ENCODE data around the gene SERPING1. TPM values are rescaled to one million over a fixed set of nuclear protein-coding genes. Genes with fewer than 3 reads are reported as not detected.

SERPING1 gene
- total and polyA plus RNA-seq, 2 experiments from 2014 or later, result 147 to 319 TPM

DNA sequence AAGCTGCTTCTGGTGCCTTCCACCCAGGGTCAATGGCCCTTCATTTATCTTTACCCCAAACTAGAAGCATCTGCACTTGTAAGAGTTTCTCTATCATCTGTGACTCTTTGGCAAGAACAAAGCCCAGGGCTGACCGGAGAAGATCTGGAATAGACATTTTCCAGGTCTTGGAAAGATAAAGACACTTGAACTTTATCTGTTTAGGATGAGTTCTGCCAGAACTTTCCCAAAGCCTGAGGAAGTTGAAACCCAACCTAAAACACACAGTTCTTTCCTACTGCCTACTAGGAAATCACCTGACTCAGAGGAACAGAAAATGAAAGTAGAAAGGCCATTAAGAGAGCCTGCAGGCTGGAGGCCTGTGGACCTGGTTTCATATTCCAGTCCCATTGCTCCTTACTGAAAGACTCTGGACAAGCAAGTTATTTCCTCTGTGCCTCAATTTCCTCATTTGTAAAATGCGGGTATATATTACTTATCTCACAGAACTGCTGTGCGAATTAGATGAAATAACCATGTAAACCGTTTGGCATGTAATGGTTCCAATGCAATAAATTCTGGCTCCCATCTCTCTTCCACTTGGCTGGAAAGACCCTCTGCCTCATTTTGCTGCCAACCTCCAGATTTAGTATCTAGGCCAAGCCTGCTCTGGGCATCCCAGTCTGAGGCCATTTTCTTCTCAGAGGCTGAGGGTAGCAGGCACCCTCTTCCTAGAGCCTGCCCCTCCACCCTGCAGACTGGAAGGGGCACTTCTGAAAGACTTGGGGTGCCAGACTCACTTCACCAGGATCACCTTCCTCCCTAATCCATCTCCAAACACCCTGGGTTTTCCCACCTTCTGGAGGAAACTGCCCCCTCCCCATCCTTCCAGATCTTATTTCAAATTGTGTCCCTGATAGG is 31.2 kb upstream of the SERPING1 start:
- 32% methylated on average over 4 of the region's 4 CpGs for WGBS, 2 experiments (ENCODE audit: low coverage in 1 of 2, low lambda C conversion rate in 2 of 2, missing lambda C conversion rate in 2 of 2)
- Histone ChIP-seq H3K36me3 (ENCODE audit: low read depth) (no peaks in the 10 kb centered on the region), H3K79me2 (ENCODE audit: insufficient read depth) (peaks cover 56% of the 10 kb centered on the region), H3F3A (ENCODE audit: insufficient read depth) (0 out of 2 replicates have a peak, but pooled peaks cover 10% of the 10 kb centered on the region), H3K4me3 (peak overlapping the region; percentile 99), H3K27ac (peak overlapping the region; percentile 65), H3K4me2 (ENCODE audit: unreplicated experiment) (peak overlapping the region; percentile 99), H3K9me3 (ENCODE audit: low read depth) (no peaks in the 10 kb centered on the region), H3K9ac (peak overlapping the region; percentile 86), H4K20me1 (ENCODE audit: insufficient read depth) (no peaks in the 10 kb centered on the region), H3K27me3 (replicated peaks; ENCODE audit: insufficient read depth) (no peaks in the 10 kb centered on the region), H2AFZ (peak overlapping the region; percentile 85), H3K9me2 (ENCODE audit: insufficient read depth) (no peaks in the 10 kb centered on the region), H3K4me1 (ENCODE audit: insufficient read depth) (peaks cover 24% of the 10 kb centered on the region)
- in situ Hi-C loops (cut with MboI), result loop anchor here (5.0 kb wide), 1 partner anchor 76 kb away; no protein-coding TSS in a partner anchor
- TF ChIP-seq EZH2 (IDR thresholded peaks at IDR 0.05; ENCODE audit: insufficient read depth, poor library complexity, severe bottlenecking) (no peak), EZH2phosphoT487 (IDR thresholded peaks at IDR 0.05; ENCODE audit: insufficient read depth, low read depth) (no peak)
- DNase-seq, result peak; percentile 73

DNA sequence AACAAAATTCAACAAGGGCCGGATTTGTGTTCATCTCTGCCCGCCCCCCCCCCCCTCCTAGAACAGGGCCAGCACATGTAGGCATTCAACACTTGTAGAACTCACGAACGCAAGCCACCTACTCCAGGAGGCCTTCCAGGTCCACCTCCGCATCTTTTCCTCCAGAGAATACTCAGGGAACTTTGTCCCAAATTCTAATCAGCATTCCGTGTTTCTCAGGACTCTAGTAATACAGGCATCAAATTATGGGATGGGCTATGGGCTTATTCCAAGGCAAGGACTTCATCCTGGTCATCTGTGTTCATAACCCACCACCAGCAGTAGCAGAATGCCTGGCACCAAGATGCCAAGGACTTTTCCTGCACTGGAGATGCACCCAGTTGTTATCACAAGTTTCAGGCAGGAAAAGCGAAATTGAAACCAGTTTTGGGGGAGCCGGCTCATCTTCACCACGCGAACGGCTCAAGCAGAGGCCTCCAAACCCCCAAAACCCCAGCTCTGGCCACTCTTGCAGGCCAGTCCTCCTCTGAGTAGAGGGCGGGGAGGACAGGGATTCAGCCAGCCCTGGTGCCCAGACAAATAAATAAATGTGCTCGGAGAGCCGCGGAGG is 30.5 kb upstream of the SERPING1 start:
- TF ChIP-seq EZH2phosphoT487 (IDR thresholded peaks at IDR 0.05; ENCODE audit: insufficient read depth, low read depth), result no peak
- no peak for TF ChIP-seq EZH2 (IDR thresholded peaks at IDR 0.05; ENCODE audit: insufficient read depth, poor library complexity, severe bottlenecking)
- WGBS, 2 experiments (ENCODE audit: low coverage in 1 of 2, low lambda C conversion rate in 2 of 2, missing lambda C conversion rate in 2 of 2), result 0 to 1% methylated on average over 13 to 15 of the region's 15 CpGs
- DNase-seq, result peak; percentile 63

DNA sequence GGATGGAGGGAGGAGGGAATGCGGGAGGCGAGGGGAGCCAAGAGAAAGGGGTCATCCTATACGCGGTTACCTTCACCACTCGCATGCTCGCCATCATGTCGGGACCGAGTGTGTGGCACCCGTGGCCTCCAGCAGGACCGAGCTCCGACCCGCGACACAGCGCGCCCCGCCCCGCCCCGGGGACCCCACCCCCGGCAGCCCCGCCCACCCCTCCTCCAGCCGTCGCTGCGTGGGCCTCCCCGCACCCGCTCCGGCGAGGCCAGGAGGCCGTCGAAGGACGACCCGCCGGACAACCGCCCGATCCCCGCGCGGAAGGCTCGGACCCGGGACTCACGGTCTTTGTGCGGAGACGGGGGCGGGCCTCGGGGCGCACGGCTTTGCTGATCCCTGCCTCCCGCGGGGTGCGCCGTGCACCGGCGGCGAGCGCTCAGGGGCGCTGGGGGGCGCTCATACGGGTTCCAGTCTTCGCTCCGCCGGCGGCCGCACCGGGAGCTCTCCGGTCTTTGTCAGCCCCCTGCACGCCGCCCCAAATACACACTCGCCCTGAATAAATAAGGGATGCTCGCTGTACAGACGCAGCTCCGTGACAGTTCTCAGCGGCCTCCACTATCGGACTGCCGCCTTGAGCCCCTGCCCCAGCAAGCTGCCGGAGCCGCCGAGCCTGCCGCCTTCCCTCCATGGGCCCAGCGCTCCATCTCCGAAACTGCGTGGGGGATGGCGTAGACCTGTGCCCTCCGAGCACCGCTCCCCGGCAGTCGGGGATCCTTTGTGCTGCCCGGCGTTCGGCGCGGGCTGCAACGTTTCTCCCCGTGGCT is 29.8 kb upstream of the SERPING1 start, which contains the start of gene UBE2L6:
TSS of gene UBE2L6 (minus strand) at position 158 of the 815 bp plus-strand sequence. CDS start at position 97, 61 bp downstream.
- Histone ChIP-seq H3K27me3 (replicated peaks; ENCODE audit: insufficient read depth) (no peaks in the 10 kb centered on the region), H4K20me1 (ENCODE audit: insufficient read depth) (no peaks in the 10 kb centered on the region), H2AFZ (peak within 1 kb of the TSS; percentile 94), H3K79me2 (ENCODE audit: insufficient read depth) (peaks cover 42% of the 10 kb centered on the region), H3K4me2 (ENCODE audit: unreplicated experiment) (peak within 1 kb of the TSS; percentile 99), H3K9me2 (ENCODE audit: insufficient read depth) (no peaks in the 10 kb centered on the region), H3F3A (ENCODE audit: insufficient read depth) (0 out of 2 replicates have a peak, but pooled peaks cover 10% of the 10 kb centered on the region), H3K4me1 (ENCODE audit: insufficient read depth) (peaks cover 24% of the 10 kb centered on the region), H3K9ac (peak within 1 kb of the TSS; percentile 86), H3K9me3 (ENCODE audit: low read depth) (no peaks in the 10 kb centered on the region), H3K4me3 (peak within 1 kb of the TSS; percentile 99), H3K27ac (peak within 1 kb of the TSS; percentile 91), H3K36me3 (ENCODE audit: low read depth) (no peaks in the 10 kb centered on the region)
- TF ChIP-seq EZH2 (IDR thresholded peaks at IDR 0.05; ENCODE audit: insufficient read depth, poor library complexity, severe bottlenecking) (no peak), EZH2phosphoT487 (IDR thresholded peaks at IDR 0.05; ENCODE audit: insufficient read depth, low read depth) (no peak)
- in situ Hi-C loops (cut with MboI), result loop anchor here (5.0 kb wide), 1 partner anchor 75 kb away; no protein-coding TSS in a partner anchor
- DNase-seq, result peak; percentile 90
- 1% methylated on average over 48 to 68 of the region's 92 CpGs for WGBS, 2 experiments (ENCODE audit: low coverage in 1 of 2, low lambda C conversion rate in 2 of 2, missing lambda C conversion rate in 2 of 2)

More for the DNA sequence above, 30.5 kb upstream of the SERPING1 start:
- H3K36me3 ChIP-seq (ENCODE audit: low read depth), result no peaks in the 10 kb centered on the region
- in situ Hi-C loops (cut with MboI), result loop anchor here (5.0 kb wide), 1 partner anchor 75 kb away; no protein-coding TSS in a partner anchor
- peaks cover 24% of the 10 kb centered on the region for H3K4me1 ChIP-seq (ENCODE audit: insufficient read depth)
- peaks cover 49% of the 10 kb centered on the region for H3K79me2 ChIP-seq (ENCODE audit: insufficient read depth)
- no peaks in the 10 kb centered on the region for H3K9me2 ChIP-seq (ENCODE audit: insufficient read depth)
- no peaks in the 10 kb centered on the region for H3K9me3 ChIP-seq (ENCODE audit: low read depth)
- H3K4me3 ChIP-seq, result peak overlapping the region; percentile 99
- peak overlapping the region; percentile 86 for H3K9ac ChIP-seq
- 0 out of 2 replicates have a peak, but pooled peaks cover 10% of the 10 kb centered on the region for H3F3A ChIP-seq (ENCODE audit: insufficient read depth)
- no peaks in the 10 kb centered on the region for H4K20me1 ChIP-seq (ENCODE audit: insufficient read depth)
- peak overlapping the region; percentile 99 for H3K4me2 ChIP-seq (ENCODE audit: unreplicated experiment)
- no peaks in the 10 kb centered on the region for H3K27me3 ChIP-seq (replicated peaks; ENCODE audit: insufficient read depth)
- peak overlapping the region; percentile 94 for H2AFZ ChIP-seq
- peak overlapping the region; percentile 91 for H3K27ac ChIP-seq

Data from GM23248 (cell line).